Nephron progenitor cell (in vitro differentiated cells): ENCODE data around the gene TSPEAR.

Experiments
- DNase-seq: peaks from one replicate; pipeline ENCODE4 v3.0.0; 2021
- H3K27ac Mint-ChIP-seq: 2 replicates; pipeline ENCODE4 v1.8.0; 2021; ENCODE audit warnings: mild to moderate bottlenecking, moderate library complexity, mixed read lengths
- H3K27me3 Mint-ChIP-seq: 2 replicates; pipeline ENCODE4 v1.8.0; 2021; ENCODE audit warnings: mild to moderate bottlenecking, low read depth, mixed read lengths; ENCODE audit not compliant: poor library complexity
- H3K36me3 Mint-ChIP-seq: 2 replicates; pipeline ENCODE4 v1.8.0; 2021; ENCODE audit warnings: low read depth, mixed read lengths
- H3K4me1 Mint-ChIP-seq: 2 replicates; pipeline ENCODE4 v1.8.0; 2021; ENCODE audit warnings: mixed read lengths
- H3K4me3 Mint-ChIP-seq: 2 replicates; pipeline ENCODE4 v1.8.0; 2021; ENCODE audit warnings: mild to moderate bottlenecking, moderate library complexity, mixed read lengths
- H3K9me3 Mint-ChIP-seq: 2 replicates; pipeline ENCODE4 v1.8.0; 2021; ENCODE audit warnings: mild to moderate bottlenecking, moderate library complexity, mixed read lengths
- CTCF ChIP-seq: fragments of 200-600 bp; sonication (generic); IDR thresholded peaks from 2 replicates; pipeline ENCODE4 v1.5.0; 2021; ENCODE audit warnings: antibody characterized with exemption

The TSPEAR gene

GRCh38 chr21:44462086-44462833 lies 249.1 kb downstream of the TSPEAR start:
- Mint-ChIP-seq H3K4me1 (peaks cover 37% of the 10 kb centered on the region), H3K27ac (peak overlapping the region; percentile 66), H3K9me3 (no peaks in the 10 kb centered on the region), H3K4me3 (no peak overlapping the region), H3K27me3 (peaks cover 3% of the 10 kb centered on the region), H3K36me3 (no peaks in the 10 kb centered on the region)
- no peak for TF ChIP-seq CTCF
- DNase-seq, result no peak

- Mint-ChIP-seq H3K27ac (no peak overlapping the region), H3K9me3 (no peaks in the 10 kb centered on the region), H3K27me3 (peaks cover 3% of the 10 kb centered on the region), H3K4me1 (peaks cover 37% of the 10 kb centered on the region), H3K36me3 (no peaks in the 10 kb centered on the region), H3K4me3 (no peak overlapping the region)
- TF ChIP-seq CTCF, result peak; percentile 9
- DNase-seq, result no peak
Measured at GRCh38 chr21:44461464-44462001, 249.8 kb downstream of the TSPEAR start.

GRCh38 chr21:44461005-44461404 lies 250.4 kb downstream of the TSPEAR start:
- peaks cover 3% of the 10 kb centered on the region for H3K27me3 Mint-ChIP-seq
- H3K4me1 Mint-ChIP-seq, result peaks cover 32% of the 10 kb centered on the region
- no peak for TF ChIP-seq CTCF
- H3K27ac Mint-ChIP-seq, result no peak overlapping the region
- no peak overlapping the region for H3K4me3 Mint-ChIP-seq
- DNase-seq, result no peak
- H3K36me3 Mint-ChIP-seq, result no peaks in the 10 kb centered on the region
- H3K9me3 Mint-ChIP-seq, result no peaks in the 10 kb centered on the region

GRCh38 chr21:44460441-44460755 lies 251.0 kb downstream of the TSPEAR start:
- TF ChIP-seq CTCF, result no peak
- H3K9me3 Mint-ChIP-seq, result no peaks in the 10 kb centered on the region
- H3K4me3 Mint-ChIP-seq, result no peak overlapping the region
- H3K27me3 Mint-ChIP-seq, result peaks cover 3% of the 10 kb centered on the region
- no peaks in the 10 kb centered on the region for H3K36me3 Mint-ChIP-seq
- H3K4me1 Mint-ChIP-seq, result peaks cover 26% of the 10 kb centered on the region
- H3K27ac Mint-ChIP-seq, result no peak overlapping the region
- DNase-seq, result no peak

GRCh38 chr21:44459712-44460440 lies 251.5 kb downstream of the TSPEAR start:
- Mint-ChIP-seq H3K27me3 (peaks cover 6% of the 10 kb centered on the region), H3K27ac (no peak overlapping the region), H3K4me1 (peaks cover 25% of the 10 kb centered on the region), H3K36me3 (no peaks in the 10 kb centered on the region), H3K4me3 (no peak overlapping the region), H3K9me3 (no peaks in the 10 kb centered on the region)
- TF ChIP-seq CTCF, result no peak
- DNase-seq, result no peak
